HepG2 (cell line): ENCODE measurements around the gene GABRG3. TPM values are rescaled to one million over a fixed set of nuclear protein-coding genes. Genes with fewer than 3 reads are reported as not detected.

ENCODE experiments used
- ATAC-seq: fragments of 200-7000 bp; cut with Tn5 transposase; 3 replicates; pipeline ENCODE4 v1.9.1; 2020; ENCODE audit warnings: mild to moderate bottlenecking, moderate library complexity
- BruUV-seq: library from RNA; stranded (reverse); fragments of 400-500 nt; replicated peaks from 2 replicates; lab custom pipeline; 2021; lab: Mats Ljungman, UMichigan
- CTCF ChIA-PET: fragments of 300-600 bp; formaldehyde crosslinking; extraction: SDS; loops from one replicate; lab custom pipeline; 2021; ENCODE audit warnings: low total read pairs, inconsistent platforms, low intra/inter-chr PET ratio; lab: Yijun Ruan, JAX
- POLR2A ChIA-PET: fragments of 350-600 bp; sonication (Branson Sonifier 250); formaldehyde crosslinking; loops from one replicate; lab custom pipeline; 2020; ENCODE audit warnings: antibody characterized with exemption, inconsistent platforms; lab: Yijun Ruan, JAX
- DNase-seq: peaks from one replicate; pipeline ENCODE4 v3.0.0-alpha.2; 2015; ENCODE audit warnings: low spot score
- FAIRE-seq: peaks from 3 replicates; lab custom pipeline; 2011; peaks lifted over from hg19 to GRCh38; lab: Jason Lieb, UNC
- H2AFZ ChIP-seq: one replicate; pipeline ENCODE4 v1.6.1; 2011; ENCODE audit warnings: low read length, inconsistent platforms
- H3K27ac ChIP-seq: fragments of 300-600 bp; 3 replicates; pipeline ENCODE4 v1.8.0; 2011; ENCODE audit warnings: mixed run types, mild to moderate bottlenecking, mixed read lengths, low read length, inconsistent platforms; ENCODE audit not compliant: insufficient read depth; ENCODE audit errors: extremely low read length
- H3K27me3 ChIP-seq, 2 experiments: fragments of 200-600 bp in 1 of 2; 2 replicates in 1 of 2; 3 replicates in 1 of 2; pipeline versions ENCODE4 v1.6.0 to v1.8.0; 2011; ENCODE audit warnings: low read length in 2 of 2, mild to moderate bottlenecking in 2 of 2, moderate library complexity in 2 of 2, inconsistent platforms in 1 of 2; ENCODE audit not compliant: insufficient read depth in 2 of 2, control insufficient read depth in 1 of 2
- H3K36me3 ChIP-seq, 2 experiments: fragments of 200-600 bp in 1 of 2; replicated peaks in 1 of 2; 2 replicates in 1 of 2; 3 replicates in 1 of 2; pipeline versions ENCODE4 v1.5.1 to v1.8.0; 2011; ENCODE audit warnings: low read length in 2 of 2, inconsistent platforms in 1 of 2; ENCODE audit not compliant: insufficient read depth in 2 of 2, control insufficient read depth in 1 of 2
- H3K4me1 ChIP-seq: 2 replicates; pipeline ENCODE4 v1.5.1; 2012; ENCODE audit warnings: low read length, inconsistent platforms; ENCODE audit not compliant: insufficient read depth
- H3K4me2 ChIP-seq: 2 replicates; pipeline ENCODE4 v1.6.0; 2011; ENCODE audit warnings: low read depth, low read length, inconsistent platforms
- H3K4me3 ChIP-seq, 3 experiments: fragments of 200-600 bp in 1 of 3; sonication (generic), shearing (Covaris generic) in 1 of 3; replicated peaks in 1 of 3; 2 replicates each; pipeline ENCODE4 v1.5.1; 2011 to 2016; ENCODE audit warnings: low read length in 3 of 3, inconsistent platforms in 2 of 3, low read depth in 2 of 3, mild to moderate bottlenecking in 2 of 3, control low read depth in 1 of 3, mixed read lengths in 1 of 3; ENCODE audit not compliant: insufficient read depth in 1 of 3
- H3K79me2 ChIP-seq: one replicate; pipeline ENCODE4 v1.6.1; 2011; ENCODE audit warnings: low read length, inconsistent platforms; ENCODE audit not compliant: insufficient read depth
- H3K9ac ChIP-seq: 2 replicates; pipeline ENCODE4 v1.6.0; 2011; ENCODE audit warnings: mild to moderate bottlenecking, low read depth, low read length, inconsistent platforms; ENCODE audit not compliant: insufficient read depth
- H3K9me3 ChIP-seq: 2 replicates; pipeline ENCODE4 v1.5.1; 2012; ENCODE audit warnings: mild to moderate bottlenecking, low read length
- H4K20me1 ChIP-seq: 2 replicates; pipeline ENCODE4 v1.6.0; 2011; ENCODE audit warnings: inconsistent platforms, mild to moderate bottlenecking, low read length, moderate library complexity; ENCODE audit not compliant: insufficient read depth
- ARNT ChIP-seq: fragments of 450-650 bp; IDR thresholded peaks from 2 replicates; pipeline ENCODE4 v1.6.1; 2017
- ATRX ChIP-seq: sonication (generic); formaldehyde crosslinking; IDR thresholded peaks from 2 replicates; pipeline ENCODE4 v1.4.0; 2020; ENCODE audit warnings: missing genetic modification reagents, borderline replicate concordance
- ISX ChIP-seq: sonication (generic); formaldehyde crosslinking; conservative IDR thresholded peaks from 2 replicates; pipeline ENCODE4 v1.5.0; 2020; ENCODE audit warnings: missing genetic modification reagents
- JARID2 ChIP-seq: sonication (generic); formaldehyde crosslinking; IDR thresholded peaks from 2 replicates; pipeline ENCODE4 v1.8.1; 2023; ENCODE audit warnings: missing genetic modification reagents, inconsistent platforms; ENCODE audit not compliant: insufficient replicate concordance
- MATR3 ChIP-seq: sonication (generic); formaldehyde crosslinking; IDR thresholded peaks from 2 replicates; pipeline ENCODE4 v1.4.0; 2020; ENCODE audit warnings: missing genetic modification reagents
- MYNN ChIP-seq: sonication (generic); formaldehyde crosslinking; IDR thresholded peaks from 2 replicates; pipeline ENCODE4 v1.4.0; 2020; ENCODE audit warnings: mild to moderate bottlenecking, low read depth, missing genetic modification reagents
- NFIC ChIP-seq: IDR thresholded peaks from 2 replicates; pipeline ENCODE4 v1.6.1; 2012; ENCODE audit warnings: mild to moderate bottlenecking, low read length, inconsistent platforms
- SALL2 ChIP-seq: sonication (generic); formaldehyde crosslinking; IDR thresholded peaks from 2 replicates; pipeline ENCODE4 v1.8.1; 2023; ENCODE audit warnings: mild to moderate bottlenecking, missing genetic modification reagents, inconsistent platforms
- ZBTB3 ChIP-seq: sonication (generic); formaldehyde crosslinking; IDR thresholded peaks from 2 replicates; pipeline ENCODE4 v1.4.0; 2020; ENCODE audit warnings: low read depth, mild to moderate bottlenecking, moderate library complexity, missing genetic modification reagents, borderline replicate concordance
- ZBTB42 ChIP-seq: sonication (generic); formaldehyde crosslinking; IDR thresholded peaks from 2 replicates; pipeline ENCODE4 v1.5.0; 2020; ENCODE audit warnings: mild to moderate bottlenecking, missing genetic modification reagents
- ZFX ChIP-seq: sonication (generic); formaldehyde crosslinking; IDR thresholded peaks from 2 replicates; pipeline ENCODE4 v1.4.0; 2020; ENCODE audit warnings: mild to moderate bottlenecking, low read depth, missing genetic modification reagents, moderate library complexity
- ZNF263 ChIP-seq: sonication (generic); formaldehyde crosslinking; IDR thresholded peaks from 2 replicates; pipeline ENCODE4 v1.4.0; 2020; ENCODE audit warnings: missing genetic modification reagents
- ZNF326 ChIP-seq: sonication (generic); formaldehyde crosslinking; IDR thresholded peaks from 2 replicates; pipeline ENCODE4 v1.4.0; 2020; ENCODE audit warnings: missing genetic modification reagents, borderline replicate concordance
- ZNF33A ChIP-seq: sonication (generic); formaldehyde crosslinking; IDR thresholded peaks from 2 replicates; pipeline ENCODE4 v1.5.1; 2020; ENCODE audit warnings: missing genetic modification reagents, mild to moderate bottlenecking, moderate library complexity, borderline replicate concordance
- ZNF431 ChIP-seq: sonication (generic); formaldehyde crosslinking; IDR thresholded peaks from 2 replicates; pipeline ENCODE4 v1.9.0; 2022; ENCODE audit warnings: missing genetic modification reagents, low read depth, mild to moderate bottlenecking, borderline replicate concordance
- ZNF605 ChIP-seq: sonication (generic); formaldehyde crosslinking; IDR thresholded peaks from 2 replicates; pipeline ENCODE4 v1.8.0; 2022; ENCODE audit warnings: mild to moderate bottlenecking, missing genetic modification reagents
- ZNF75D ChIP-seq: sonication (generic); formaldehyde crosslinking; IDR thresholded peaks from 2 replicates; pipeline ENCODE4 v1.8.1; 2023; ENCODE audit warnings: missing genetic modification reagents, mild to moderate bottlenecking, borderline replicate concordance
- WGBS: methylation state at CpG from one replicate; pipeline ENCODE4 v1.1.6; 2017; ENCODE audit warnings: low lambda C conversion rate; 5-methylcytosine and 5-hydroxymethylcytosine counted together
- in situ Hi-C: cut with HindIII; loops from 2 replicates; pipeline ENCODE4 v1.10.0; 2017; ENCODE audit warnings: low pct_unique_long_range_greater_than_20kb; ENCODE audit not compliant: extremely low pct_ligation_motif_present
- intact Hi-C: fragments of 100-400 bp; cut with micrococcal nuclease; formaldehyde crosslinking; loops from one replicate; pipeline ENCODE4 v1.10.0; 2022; ENCODE audit not compliant: unreplicated experiment
- polyA plus RNA-seq, 8 experiments: library from polyadenylated mRNA; depleted of rRNA in 3 of 8; stranded (reverse) in 7 of 8; unstranded in 1 of 8; fragments of >200 nt; fragmentation: Illumina TruSeq in 4 of 8; extraction: Trizol in 4 of 8; gene quantifications; 2 replicates each; pipeline versions ENCODE4 v1.2.1 to v1.2.3, GENCODE V29; 2011 to 2016; ENCODE audit warnings: low read depth in 4 of 8, missing spikeins in 1 of 8, mixed read lengths in 1 of 8; ENCODE audit not compliant: insufficient read depth in 1 of 8
- total RNA-seq, 5 experiments: library from RNA; depleted of rRNA; stranded (reverse); fragments of >200 nt; fragmentation: Illumina TruSeq; extraction: Trizol; gene quantifications; 2 replicates each; pipeline ENCODE4 v1.2.3, GENCODE V29; 2016; ENCODE audit warnings: low read depth in 1 of 5
- TF ChIP-seq, protein P1 (sequence below): sonication (generic); formaldehyde crosslinking; IDR thresholded peaks from 2 replicates; pipeline ENCODE4 v1.8.1; 2023; ENCODE audit warnings: mild to moderate bottlenecking, moderate library complexity, missing genetic modification reagents
- TF ChIP-seq, protein P2 (sequence below), 2 experiments: sonication (generic) in 1 of 2; formaldehyde crosslinking in 1 of 2; IDR thresholded peaks; 2 replicates each; pipeline versions ENCODE4 v1.4.0 to v1.6.1; 2018 to 2020; ENCODE audit warnings: missing genetic modification reagents in 2 of 2, borderline replicate concordance in 1 of 2, low read depth in 1 of 2, mild to moderate bottlenecking in 1 of 2, missing biosample characterization in 1 of 2
- TF ChIP-seq, protein P3 (sequence below): sonication (generic); formaldehyde crosslinking; IDR thresholded peaks from 2 replicates; pipeline ENCODE4 v1.5.1; 2020; ENCODE audit warnings: missing genetic modification reagents, mild to moderate bottlenecking, borderline replicate concordance

GABRG3 gene
- total and polyA plus RNA-seq, 2 of the 13 experiments (the other 11 are each of a cell fraction or from before 2014, with no cell fraction given), result not detected

DNA sequence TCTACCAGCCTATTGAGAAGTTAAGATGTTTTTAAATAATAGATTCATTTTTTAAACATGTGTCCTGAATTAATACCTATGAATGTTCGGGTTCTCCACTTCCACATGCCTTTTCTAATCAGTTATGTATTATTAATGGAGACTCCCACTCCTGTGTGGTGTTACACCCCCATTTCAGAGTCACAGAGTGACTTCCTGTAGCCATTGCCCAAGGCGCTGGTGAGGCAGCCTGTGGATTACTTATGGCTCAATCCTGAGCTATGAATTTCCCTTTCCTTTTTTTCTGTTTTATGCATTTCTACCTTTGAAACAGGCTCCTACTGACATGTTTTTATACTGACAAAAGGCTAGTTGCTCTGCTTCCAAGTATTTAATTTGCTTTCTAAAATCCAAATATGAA, 162.3 kb downstream of the GABRG3 start (continued):
- TF ChIP-seq, protein P1, sequence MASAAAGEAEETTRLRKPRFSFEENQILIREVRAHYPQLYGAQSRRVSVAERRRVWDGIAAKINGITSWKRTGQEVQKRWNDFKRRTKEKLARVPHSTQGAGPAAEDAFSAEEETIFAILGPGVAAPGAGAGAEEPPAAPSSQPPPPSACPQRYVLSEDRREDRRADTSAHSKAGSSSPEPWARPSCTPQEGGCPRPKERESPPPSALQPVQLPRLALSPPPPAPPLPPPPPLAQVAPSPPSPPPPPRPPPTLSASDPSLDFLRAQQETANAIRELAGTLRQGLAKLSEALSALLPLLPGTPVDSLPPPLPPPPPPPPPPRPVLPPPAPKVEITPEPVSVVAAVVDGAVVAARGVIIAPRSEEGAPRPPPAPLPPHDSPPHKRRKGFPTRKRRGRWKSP, result no peak
- TF ChIP-seq, protein P2, sequence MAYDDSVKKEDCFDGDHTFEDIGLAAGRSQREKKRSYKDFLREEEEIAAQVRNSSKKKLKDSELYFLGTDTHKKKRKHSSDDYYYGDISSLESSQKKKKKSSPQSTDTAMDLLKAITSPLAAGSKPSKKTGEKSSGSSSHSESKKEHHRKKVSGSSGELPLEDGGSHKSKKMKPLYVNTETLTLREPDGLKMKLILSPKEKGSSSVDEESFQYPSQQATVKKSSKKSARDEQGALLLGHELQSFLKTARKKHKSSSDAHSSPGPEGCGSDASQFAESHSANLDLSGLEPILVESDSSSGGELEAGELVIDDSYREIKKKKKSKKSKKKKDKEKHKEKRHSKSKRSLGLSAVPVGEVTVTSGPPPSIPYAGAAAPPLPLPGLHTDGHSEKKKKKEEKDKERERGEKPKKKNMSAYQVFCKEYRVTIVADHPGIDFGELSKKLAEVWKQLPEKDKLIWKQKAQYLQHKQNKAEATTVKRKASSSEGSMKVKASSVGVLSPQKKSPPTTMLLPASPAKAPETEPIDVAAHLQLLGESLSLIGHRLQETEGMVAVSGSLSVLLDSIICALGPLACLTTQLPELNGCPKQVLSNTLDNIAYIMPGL (CRISPR knock-in tag; IDR thresholded peaks at IDR 0.05; ENCODE audit: borderline replicate concordance in 1 of 2, low read depth in 1 of 2), result no peak

DNA sequence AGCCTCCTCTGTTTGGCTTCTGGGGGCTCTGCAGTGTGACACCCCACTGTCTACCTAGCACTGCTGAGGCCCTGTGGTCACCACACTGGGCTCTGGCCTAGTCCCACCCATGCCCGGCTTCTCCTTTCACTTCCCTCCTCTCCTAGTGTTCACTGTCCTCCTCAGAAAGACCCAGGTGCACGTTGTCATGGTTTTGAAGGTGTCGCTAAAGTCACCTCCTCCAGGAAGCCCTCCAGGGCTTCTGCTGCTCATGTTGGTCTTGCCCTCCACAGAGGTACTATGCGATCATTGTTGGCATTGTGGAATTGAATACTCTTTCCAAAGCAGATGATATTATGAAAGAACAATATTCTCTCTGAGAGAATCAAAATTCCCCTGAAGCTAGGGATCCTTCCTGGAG, 163.5 kb downstream of the GABRG3 start:
- Histone ChIP-seq H3K36me3 (no peaks in the 10 kb centered on the region), H3K4me2 (no peak overlapping the region), H4K20me1 (no peaks in the 10 kb centered on the region), H2AFZ (no peak overlapping the region), H3K9me3 (peaks cover 60% of the 10 kb centered on the region), H3K9ac (no peak overlapping the region), H3K4me1 (no peaks in the 10 kb centered on the region), H3K79me2 (no peaks in the 10 kb centered on the region), H3K4me3 (no peak overlapping the region), H3K27ac (no peak overlapping the region), H3K27me3 (no peaks in the 10 kb centered on the region)
- in situ Hi-C loops, result no loop called here
- ATAC-seq (no peak), DNase-seq (no peak), FAIRE-seq (no peak)
- BruUV-seq, result no TSS peak
- ChIA-PET POLR2A (no interaction called here), CTCF (no interaction called here)
- TF ChIP-seq ZBTB3 (CRISPR knock-in tag) (no peak), ZNF75D (no peak), MYNN (no peak), ZNF263 (CRISPR knock-in tag) (no peak), MATR3 (no peak), ZFX (CRISPR knock-in tag) (no peak), ZNF33A (CRISPR knock-in tag) (no peak), ATRX (CRISPR knock-in tag) (no peak), ARNT (no peak), ZNF431 (CRISPR knock-in tag) (no peak), ISX (CRISPR knock-in tag) (no peak), NFIC (no peak), ZNF326 (CRISPR knock-in tag) (no peak), ZNF605 (CRISPR knock-in tag) (no peak), ZBTB42 (CRISPR knock-in tag) (no peak), SALL2 (CRISPR knock-in tag) (no peak), JARID2 (CRISPR knock-in tag) (no peak)
- TF ChIP-seq, protein P3, sequence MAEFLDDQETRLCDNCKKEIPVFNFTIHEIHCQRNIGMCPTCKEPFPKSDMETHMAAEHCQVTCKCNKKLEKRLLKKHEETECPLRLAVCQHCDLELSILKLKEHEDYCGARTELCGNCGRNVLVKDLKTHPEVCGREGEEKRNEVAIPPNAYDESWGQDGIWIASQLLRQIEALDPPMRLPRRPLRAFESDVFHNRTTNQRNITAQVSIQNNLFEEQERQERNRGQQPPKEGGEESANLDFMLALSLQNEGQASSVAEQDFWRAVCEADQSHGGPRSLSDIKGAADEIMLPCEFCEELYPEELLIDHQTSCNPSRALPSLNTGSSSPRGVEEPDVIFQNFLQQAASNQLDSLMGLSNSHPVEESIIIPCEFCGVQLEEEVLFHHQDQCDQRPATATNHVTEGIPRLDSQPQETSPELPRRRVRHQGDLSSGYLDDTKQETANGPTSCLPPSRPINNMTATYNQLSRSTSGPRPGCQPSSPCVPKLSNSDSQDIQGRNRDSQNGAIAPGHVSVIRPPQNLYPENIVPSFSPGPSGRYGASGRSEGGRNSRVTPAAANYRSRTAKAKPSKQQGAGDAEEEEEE (CRISPR knock-in tag), result no peak
- 31% methylated on average over 4 of the region's 4 CpGs for WGBS
- intact Hi-C loops, result no loop called here
